ENCODE measurements around the gene ETS1. TPM values are rescaled to one million over a fixed set of nuclear protein-coding genes. Genes with fewer than 3 reads are reported as not detected.

The ETS1 gene
- total and polyA plus RNA-seq, 2 experiments from 2014 or later = 6.7 to 21.8 TPM

GRCh38 chr11:128531588-128531987, 55.8 kb downstream of the ETS1 start:
- no peak overlapping the region for H3K27ac ChIP-seq
- no peak for TF ChIP-seq CTCF (IDR thresholded peaks at IDR 0.05; ENCODE audit: poor library complexity)
- TF ChIP-seq EZH2 (IDR thresholded peaks at IDR 0.05; ENCODE audit: borderline replicate concordance) = no peak
- TF ChIP-seq EZH2phosphoT487 (IDR thresholded peaks at IDR 0.05; ENCODE audit: low read depth, severe bottlenecking, unreplicated experiment) = no peak
- H3K4me2 ChIP-seq = no peak overlapping the region
- no peak for DNase-seq (ENCODE audit: low spot score)
- no peaks in the 10 kb centered on the region for H3K36me3 ChIP-seq (replicated peaks; ENCODE audit: insufficient read depth, low read depth)
- 92% methylated on average over 2 of the region's 2 CpGs for WGBS (ENCODE audit: low lambda C conversion rate, missing lambda C conversion rate)
- no peak overlapping the region for H2AFZ ChIP-seq
- no peaks in the 10 kb centered on the region for H3K79me2 ChIP-seq
- H3K9me2 ChIP-seq (replicated peaks; ENCODE audit: insufficient read depth) = no peaks in the 10 kb centered on the region
- H3K9me3 ChIP-seq (ENCODE audit: low read depth) = no peaks in the 10 kb centered on the region
- H3K4me1 ChIP-seq (ENCODE audit: insufficient read depth) = no peaks in the 10 kb centered on the region
- H3K4me3 ChIP-seq = no peak overlapping the region
- no peaks in the 10 kb centered on the region for H4K20me1 ChIP-seq (ENCODE audit: insufficient read depth, poor library complexity, severe bottlenecking)
- H3K27me3 ChIP-seq = no peaks in the 10 kb centered on the region

- no peak overlapping the region for H3K27ac ChIP-seq
- no peak overlapping the region for H3K4me2 ChIP-seq
- H2AFZ ChIP-seq = no peak overlapping the region
- 74% methylated on average over 7 of the region's 7 CpGs for WGBS (ENCODE audit: low lambda C conversion rate, missing lambda C conversion rate)
- no peak overlapping the region for H3K4me3 ChIP-seq
- H3K36me3 ChIP-seq (replicated peaks; ENCODE audit: insufficient read depth, low read depth) = no peaks in the 10 kb centered on the region
- no peaks in the 10 kb centered on the region for H3K9me2 ChIP-seq (replicated peaks; ENCODE audit: insufficient read depth)
- H3K27me3 ChIP-seq = no peaks in the 10 kb centered on the region
- TF ChIP-seq EZH2 (IDR thresholded peaks at IDR 0.05; ENCODE audit: borderline replicate concordance) = no peak
- H4K20me1 ChIP-seq (ENCODE audit: insufficient read depth, poor library complexity, severe bottlenecking) = no peaks in the 10 kb centered on the region
- no peaks in the 10 kb centered on the region for H3K9me3 ChIP-seq (ENCODE audit: low read depth)
- no peaks in the 10 kb centered on the region for H3K4me1 ChIP-seq (ENCODE audit: insufficient read depth)
- DNase-seq (ENCODE audit: low spot score) = no peak
- H3K79me2 ChIP-seq = no peaks in the 10 kb centered on the region
Observed at GRCh38 chr11:128530118-128531074, 57.0 kb downstream of the ETS1 start.

- no peak overlapping the region for H3K4me2 ChIP-seq
- H3K4me3 ChIP-seq = no peak overlapping the region
- no peaks in the 10 kb centered on the region for H3K27me3 ChIP-seq
- WGBS (ENCODE audit: low lambda C conversion rate, missing lambda C conversion rate) = 93% methylated on average over 2 of the region's 2 CpGs
- H3K9me2 ChIP-seq (replicated peaks; ENCODE audit: insufficient read depth) = no peaks in the 10 kb centered on the region
- no peak overlapping the region for H3K27ac ChIP-seq
- H2AFZ ChIP-seq = no peak overlapping the region
- no peaks in the 10 kb centered on the region for H3K9me3 ChIP-seq (ENCODE audit: low read depth)
- H3K4me1 ChIP-seq (ENCODE audit: insufficient read depth) = peaks cover 1% of the 10 kb centered on the region
- H4K20me1 ChIP-seq (ENCODE audit: insufficient read depth, poor library complexity, severe bottlenecking) = no peaks in the 10 kb centered on the region
- H3K36me3 ChIP-seq (replicated peaks; ENCODE audit: insufficient read depth, low read depth) = no peaks in the 10 kb centered on the region
- TF ChIP-seq CTCF (IDR thresholded peaks at IDR 0.05; ENCODE audit: poor library complexity) = no peak
- TF ChIP-seq EZH2phosphoT487 (IDR thresholded peaks at IDR 0.05; ENCODE audit: low read depth, severe bottlenecking, unreplicated experiment) = no peak
- TF ChIP-seq EZH2 (IDR thresholded peaks at IDR 0.05; ENCODE audit: borderline replicate concordance) = no peak
- DNase-seq (ENCODE audit: low spot score) = no peak
- H3K79me2 ChIP-seq = no peaks in the 10 kb centered on the region
Observed at GRCh38 chr11:128528294-128528693, 59.1 kb downstream of the ETS1 start.

GRCh38 chr11:128527046-128527445, 60.3 kb downstream of the ETS1 start:
- Histone ChIP-seq H2AFZ (no peak overlapping the region), H3K4me2 (no peak overlapping the region), H4K20me1 (ENCODE audit: insufficient read depth, poor library complexity, severe bottlenecking) (no peaks in the 10 kb centered on the region), H3K9me2 (replicated peaks; ENCODE audit: insufficient read depth) (no peaks in the 10 kb centered on the region), H3K27me3 (no peaks in the 10 kb centered on the region), H3K36me3 (replicated peaks; ENCODE audit: insufficient read depth, low read depth) (no peaks in the 10 kb centered on the region), H3K4me3 (no peak overlapping the region), H3K4me1 (ENCODE audit: insufficient read depth) (peaks cover 7% of the 10 kb centered on the region), H3K9me3 (ENCODE audit: low read depth) (no peaks in the 10 kb centered on the region), H3K27ac (no peak overlapping the region), H3K79me2 (no peaks in the 10 kb centered on the region)
- TF ChIP-seq EZH2 (IDR thresholded peaks at IDR 0.05; ENCODE audit: borderline replicate concordance) = no peak
- TF ChIP-seq EZH2phosphoT487 (IDR thresholded peaks at IDR 0.05; ENCODE audit: low read depth, severe bottlenecking, unreplicated experiment) = no peak
- no peak for TF ChIP-seq CTCF (IDR thresholded peaks at IDR 0.05; ENCODE audit: poor library complexity)
- 94% methylated on average over 2 of the region's 2 CpGs for WGBS (ENCODE audit: low lambda C conversion rate, missing lambda C conversion rate)
- no peak for DNase-seq (ENCODE audit: low spot score)
